ENCODE data around the gene NDUFB2.
A peak's percentile ranks its signal among the peaks of the same experiment; 100 is the strongest.

Gene NDUFB2

DNA sequence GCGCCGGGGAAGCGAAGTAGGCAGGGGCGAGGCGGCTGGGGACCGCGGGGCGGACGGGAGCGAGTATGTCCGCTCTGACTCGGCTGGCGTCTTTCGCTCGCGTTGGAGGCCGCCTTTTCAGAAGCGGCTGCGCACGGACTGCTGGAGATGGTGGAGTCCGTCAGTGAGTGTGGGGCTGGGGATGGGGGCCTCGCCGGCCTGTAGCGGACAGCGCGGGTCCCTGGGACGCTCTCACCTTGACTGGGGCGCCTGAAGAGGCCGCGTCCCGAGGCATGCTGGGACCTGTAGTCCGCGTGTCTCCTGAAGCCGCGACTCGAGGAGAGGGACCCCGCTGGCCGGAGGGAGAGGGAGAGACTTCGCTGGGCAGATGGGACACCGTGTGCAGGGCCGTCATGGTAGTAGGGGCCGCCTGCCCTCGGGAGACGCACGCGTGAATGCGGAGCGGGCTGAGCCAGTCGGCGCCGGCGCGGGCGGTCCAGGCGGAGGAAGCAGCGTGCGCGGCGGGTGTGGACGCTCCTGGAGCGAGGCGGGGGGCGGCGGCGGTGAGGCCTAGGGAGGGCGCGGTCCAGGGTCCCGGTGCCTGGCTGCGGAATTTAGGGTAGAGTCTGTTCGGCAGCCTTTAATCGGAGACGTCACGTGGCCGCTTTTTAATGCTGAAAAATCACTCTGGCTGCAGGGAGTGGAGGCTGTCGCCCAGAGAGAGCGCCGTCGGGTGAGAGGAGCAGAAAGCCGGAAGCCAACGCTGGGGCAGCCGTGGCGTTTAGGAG lies at the start of gene NDUFB2:
TSS of gene NDUFB2 (plus strand) at position 29 of the 767 bp plus-strand sequence. CDS start at position 66, 37 bp downstream.
- Histone ChIP-seq H3K9me2 (replicated peaks; ENCODE audit: low read depth, low read length) (no peaks in the 10 kb centered on the region), H3K79me2 (ENCODE audit: insufficient read depth, low read length) (peaks cover 44% of the 10 kb centered on the region)

DNA sequence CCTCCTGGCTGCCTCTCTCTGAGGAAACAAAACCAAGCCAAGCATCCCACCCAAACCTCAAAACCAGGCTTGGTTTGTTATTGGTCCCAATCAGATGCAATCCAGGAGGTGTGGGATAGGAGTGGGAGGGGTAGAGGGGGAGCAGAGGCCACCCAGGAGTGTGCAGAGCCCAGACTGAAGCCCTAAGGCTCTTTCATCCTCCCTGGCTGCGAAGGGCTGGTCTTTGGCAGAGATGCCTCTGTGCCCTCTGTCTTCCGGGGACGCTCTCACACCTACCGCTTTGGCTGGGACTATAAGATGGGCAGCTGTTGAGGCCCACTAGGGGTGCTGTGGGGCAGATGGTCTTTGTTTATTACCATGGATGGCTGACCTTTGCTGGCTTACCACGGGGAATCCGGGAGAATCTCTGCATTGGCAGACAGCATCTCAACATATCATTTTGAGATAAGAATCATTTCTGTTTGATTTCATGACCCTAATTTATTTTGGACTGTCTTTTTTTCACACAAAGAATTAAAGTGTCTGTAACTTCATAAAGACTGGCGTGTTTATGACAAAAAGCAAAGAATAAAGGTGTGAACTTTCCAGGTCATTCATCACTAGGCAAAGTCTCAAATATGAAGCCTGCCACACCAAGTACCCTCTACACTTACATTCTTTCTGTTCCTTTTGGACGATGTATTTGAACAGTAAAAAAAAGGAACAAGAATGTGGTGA lies 49.4 kb upstream of the NDUFB2 start:
- H3K4me3 ChIP-seq (ENCODE audit: low read length, poor library complexity, severe bottlenecking): no peak overlapping the region
- H3K9ac ChIP-seq (ENCODE audit: low read depth, low read length, poor library complexity, severe bottlenecking): no peak overlapping the region
- no peaks in the 10 kb centered on the region for H3K36me3 ChIP-seq (ENCODE audit: insufficient read depth, low read length)
- no peaks in the 10 kb centered on the region for H3K4me1 ChIP-seq (ENCODE audit: insufficient read depth, low read length, poor library complexity, severe bottlenecking)
- no peaks in the 10 kb centered on the region for H3K9me2 ChIP-seq (replicated peaks; ENCODE audit: low read depth, low read length)
- H3F3A ChIP-seq (ENCODE audit: low read depth): no peaks in the 10 kb centered on the region
- peak overlapping the region; percentile 67 for H2AFZ ChIP-seq (ENCODE audit: low read length)
- TF ChIP-seq EZH2phosphoT487 (IDR thresholded peaks at IDR 0.05; ENCODE audit: borderline replicate concordance): no peak
- TF ChIP-seq, protein P1, sequence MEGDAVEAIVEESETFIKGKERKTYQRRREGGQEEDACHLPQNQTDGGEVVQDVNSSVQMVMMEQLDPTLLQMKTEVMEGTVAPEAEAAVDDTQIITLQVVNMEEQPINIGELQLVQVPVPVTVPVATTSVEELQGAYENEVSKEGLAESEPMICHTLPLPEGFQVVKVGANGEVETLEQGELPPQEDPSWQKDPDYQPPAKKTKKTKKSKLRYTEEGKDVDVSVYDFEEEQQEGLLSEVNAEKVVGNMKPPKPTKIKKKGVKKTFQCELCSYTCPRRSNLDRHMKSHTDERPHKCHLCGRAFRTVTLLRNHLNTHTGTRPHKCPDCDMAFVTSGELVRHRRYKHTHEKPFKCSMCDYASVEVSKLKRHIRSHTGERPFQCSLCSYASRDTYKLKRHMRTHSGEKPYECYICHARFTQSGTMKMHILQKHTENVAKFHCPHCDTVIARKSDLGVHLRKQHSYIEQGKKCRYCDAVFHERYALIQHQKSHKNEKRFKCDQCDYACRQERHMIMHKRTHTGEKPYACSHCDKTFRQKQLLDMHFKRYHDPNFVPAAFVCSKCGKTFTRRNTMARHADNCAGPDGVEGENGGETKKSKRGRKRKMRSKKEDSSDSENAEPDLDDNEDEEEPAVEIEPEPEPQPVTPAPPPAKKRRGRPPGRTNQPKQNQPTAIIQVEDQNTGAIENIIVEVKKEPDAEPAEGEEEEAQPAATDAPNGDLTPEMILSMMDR (conservative IDR thresholded peaks at IDR 0.05; ENCODE audit: low read length): peak; percentile 74
- no peak overlapping the region for H3K4me2 ChIP-seq (ENCODE audit: low read depth, low read length, poor library complexity, severe bottlenecking)
- no peaks in the 10 kb centered on the region for H3K27me3 ChIP-seq (ENCODE audit: insufficient read depth, low read length, poor library complexity, severe bottlenecking)
- H4K20me1 ChIP-seq (ENCODE audit: insufficient read depth, low read length, poor library complexity, severe bottlenecking): no peaks in the 10 kb centered on the region
- no peaks in the 10 kb centered on the region for H3K9me3 ChIP-seq (ENCODE audit: insufficient read depth, low read depth, low read length)
- no peaks in the 10 kb centered on the region for H3K79me2 ChIP-seq (ENCODE audit: insufficient read depth, low read length)

More for the DNA sequence above, at the start of gene NDUFB2:
- TF ChIP-seq, protein P1 (conservative IDR thresholded peaks at IDR 0.05; ENCODE audit: low read length): no peak
- no peak for TF ChIP-seq EZH2phosphoT487 (IDR thresholded peaks at IDR 0.05; ENCODE audit: borderline replicate concordance)
- Histone ChIP-seq H2AFZ (ENCODE audit: low read length) (peak within 1 kb of the TSS; percentile 91), H3K4me2 (ENCODE audit: low read depth, low read length, poor library complexity, severe bottlenecking) (peak within 1 kb of the TSS; percentile 95), H3K4me3 (ENCODE audit: low read length, poor library complexity, severe bottlenecking) (peak within 1 kb of the TSS; percentile 77), H3F3A (ENCODE audit: low read depth) (no peaks in the 10 kb centered on the region), H3K36me3 (ENCODE audit: insufficient read depth, low read length) (peaks cover 17% of the 10 kb centered on the region; the same call in 1 of the 2 replicates), H3K9ac (ENCODE audit: low read depth, low read length, poor library complexity, severe bottlenecking) (peak within 1 kb of the TSS; percentile 69), H4K20me1 (ENCODE audit: insufficient read depth, low read length, poor library complexity, severe bottlenecking) (peaks cover 26% of the 10 kb centered on the region), H3K4me1 (ENCODE audit: insufficient read depth, low read length, poor library complexity, severe bottlenecking) (peaks cover 30% of the 10 kb centered on the region), H3K27me3 (ENCODE audit: insufficient read depth, low read length, poor library complexity, severe bottlenecking) (no peaks in the 10 kb centered on the region), H3K9me3 (ENCODE audit: insufficient read depth, low read depth, low read length) (no peaks in the 10 kb centered on the region)

DNA sequence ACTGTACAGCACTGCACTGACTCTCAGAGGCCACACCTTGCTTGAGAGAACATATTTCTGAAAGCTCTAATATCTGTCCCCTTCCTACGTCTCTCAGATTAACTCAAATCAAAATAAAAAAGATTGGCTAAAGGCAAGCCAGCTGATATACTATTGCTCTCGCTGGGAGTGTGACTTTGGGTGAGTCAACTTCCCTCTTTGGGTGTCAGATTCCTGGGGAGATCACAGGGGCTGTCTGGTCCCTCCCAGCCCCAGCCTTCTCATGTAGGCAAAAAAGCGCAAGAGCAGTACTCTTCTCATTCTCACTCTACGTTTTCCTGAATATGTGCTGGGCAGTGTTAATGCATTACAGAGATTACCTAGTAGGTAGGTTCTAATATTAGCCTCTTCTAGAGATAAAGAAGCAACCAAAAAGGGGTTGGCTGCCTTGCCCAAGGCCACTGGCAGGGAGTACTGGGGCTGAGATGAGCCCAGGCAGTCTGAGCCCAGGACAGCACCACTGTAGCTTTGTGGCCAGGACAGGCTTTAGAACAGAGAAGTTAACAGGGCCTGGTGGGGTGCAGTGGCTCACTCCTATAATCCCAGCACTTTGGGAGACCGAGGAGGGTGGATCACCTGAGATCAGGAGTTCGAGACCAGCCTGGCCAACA lies 46.8 kb upstream of the NDUFB2 start:
- Histone ChIP-seq H3K9me2 (replicated peaks; ENCODE audit: low read depth, low read length) (no peaks in the 10 kb centered on the region), H3K4me3 (ENCODE audit: low read length, poor library complexity, severe bottlenecking) (no peak overlapping the region), H3K27me3 (ENCODE audit: insufficient read depth, low read length, poor library complexity, severe bottlenecking) (no peaks in the 10 kb centered on the region), H3K9me3 (ENCODE audit: insufficient read depth, low read depth, low read length) (no peaks in the 10 kb centered on the region), H3K4me2 (ENCODE audit: low read depth, low read length, poor library complexity, severe bottlenecking) (no peak overlapping the region), H3K4me1 (ENCODE audit: insufficient read depth, low read length, poor library complexity, severe bottlenecking) (no peaks in the 10 kb centered on the region), H3F3A (ENCODE audit: low read depth) (no peaks in the 10 kb centered on the region), H3K9ac (ENCODE audit: low read depth, low read length, poor library complexity, severe bottlenecking) (no peak overlapping the region), H2AFZ (ENCODE audit: low read length) (no peak overlapping the region), H3K36me3 (ENCODE audit: insufficient read depth, low read length) (no peaks in the 10 kb centered on the region), H4K20me1 (ENCODE audit: insufficient read depth, low read length, poor library complexity, severe bottlenecking) (no peaks in the 10 kb centered on the region), H3K79me2 (ENCODE audit: insufficient read depth, low read length) (no peaks in the 10 kb centered on the region)
- TF ChIP-seq EZH2phosphoT487 (IDR thresholded peaks at IDR 0.05; ENCODE audit: borderline replicate concordance): no peak
- TF ChIP-seq, protein P1 (conservative IDR thresholded peaks at IDR 0.05; ENCODE audit: low read length): no peak
